Suprapubic skin (tissue), 4 donors: ENCODE data around the gene TEDC1. TPM values are rescaled to one million over a fixed set of nuclear protein-coding genes. Genes with fewer than 3 reads are reported as not detected.

ENCODE experiments used
- DNase-seq, 2 donors: peaks; one replicate each; pipeline ENCODE4 v3.0.0-alpha.2; 2019; ENCODE audit warnings: low spot score in 2 of 2
- H3K27ac ChIP-seq: fragments of 200-600 bp; sonication (generic); one replicate; pipeline ENCODE4 v1.5.1; 2019
- H3K27me3 ChIP-seq: fragments of 200-600 bp; sonication (generic); one replicate; pipeline ENCODE4 v1.5.1; 2019
- H3K36me3 ChIP-seq: fragments of 200-600 bp; sonication (generic); one replicate; pipeline ENCODE4 v1.5.1; 2019
- H3K4me1 ChIP-seq: fragments of 200-600 bp; sonication (generic); one replicate; pipeline ENCODE4 v1.5.1; 2019
- H3K4me3 ChIP-seq: fragments of 200-600 bp; sonication (generic); one replicate; pipeline ENCODE4 v1.5.1; 2019; ENCODE audit warnings: mild to moderate bottlenecking
- H3K9me3 ChIP-seq: fragments of 200-600 bp; sonication (generic); one replicate; pipeline ENCODE4 v1.5.1; 2019
- CTCF ChIP-seq, 2 donors: fragments of 200-600 bp in 1 of 2; fragments of 450-650 bp in 1 of 2; sonication (generic) in 1 of 2; IDR thresholded peaks; one replicate each; pipeline ENCODE4 v1.5.1; 2016 to 2019; ENCODE audit warnings: antibody characterized with exemption in 2 of 2, mild to moderate bottlenecking in 1 of 2, moderate library complexity in 1 of 2
- EP300 ChIP-seq: sonication (generic); formaldehyde crosslinking; IDR thresholded peaks from one replicate; pipeline ENCODE4 v1.6.1; 2017; ENCODE audit warnings: antibody characterized with exemption
- POLR2A ChIP-seq, 2 donors: fragments of 450-650 bp; IDR thresholded peaks; one replicate each; pipeline ENCODE4 v1.6.1; 2017; ENCODE audit warnings: antibody characterized with exemption in 2 of 2, mild to moderate bottlenecking in 2 of 2, moderate library complexity in 2 of 2
- POLR2AphosphoS5 ChIP-seq, 3 donors: sonication (generic); formaldehyde crosslinking; IDR thresholded peaks; one replicate each; pipeline ENCODE4 v1.6.1; 2017; ENCODE audit warnings: antibody characterized with exemption in 3 of 3
- WGBS: methylation state at CpG from one replicate; pipeline ENCODE4 v1.1.5; 2018; 5-methylcytosine and 5-hydroxymethylcytosine counted together
- total RNA-seq, 4 donors: library from RNA; depleted of rRNA; stranded (reverse); fragments of >200 nt; gene quantifications; one replicate each; pipeline ENCODE4 v1.1.0, GENCODE V29; 2016

Gene TEDC1
- total RNA-seq, 4 donors from 2014 or later, result 11.4 to 41.0 (median 14.0) TPM

- peak in 1 of 2 donors; percentile 94 for DNase-seq
- Histone ChIP-seq H3K4me3 (peak overlapping the region; percentile 82), H3K9me3 (no peaks in the 10 kb centered on the region), H3K4me1 (peaks cover 92% of the 10 kb centered on the region), H3K27ac (peak overlapping the region; percentile 90), H3K27me3 (no peaks in the 10 kb centered on the region), H3K36me3 (no peaks in the 10 kb centered on the region)
- peak in 1 of 2 donors; percentile 65 for TF ChIP-seq POLR2A (IDR thresholded peaks at IDR 0.05)
- TF ChIP-seq POLR2AphosphoS5 (IDR thresholded peaks at IDR 0.05), result peak in 1 of 3 donors; percentile 50
- TF ChIP-seq CTCF (IDR thresholded peaks at IDR 0.05), result no peak
- TF ChIP-seq EP300, result no peak
- WGBS, result 3% methylated on average over 22 of the region's 45 CpGs
These were observed 4.0 kb upstream of the TEDC1 start for GRCh38 chr14:105486974-105487448.

GRCh38 chr14:105487449-105487985, 3.5 kb upstream of the TEDC1 start:
- Histone ChIP-seq H3K4me3 (peak overlapping the region; percentile 82), H3K27ac (peak overlapping the region; percentile 90), H3K9me3 (no peaks in the 10 kb centered on the region), H3K27me3 (no peaks in the 10 kb centered on the region), H3K4me1 (peaks cover 92% of the 10 kb centered on the region), H3K36me3 (no peaks in the 10 kb centered on the region)
- no peak for DNase-seq
- WGBS, result under 1% methylated on average over 24 of the region's 48 CpGs
- TF ChIP-seq EP300 (no peak), POLR2AphosphoS5 (IDR thresholded peaks at IDR 0.05) (no peak), POLR2A (IDR thresholded peaks at IDR 0.05) (no peak), CTCF (IDR thresholded peaks at IDR 0.05) (no peak)

- DNase-seq, result no peak
- Histone ChIP-seq H3K4me1 (peaks cover 87% of the 10 kb centered on the region), H3K27me3 (no peaks in the 10 kb centered on the region), H3K27ac (peak overlapping the region; percentile 90), H3K9me3 (no peaks in the 10 kb centered on the region), H3K36me3 (peaks cover under 1% of the 10 kb centered on the region), H3K4me3 (peak overlapping the region; percentile 82)
- TF ChIP-seq POLR2AphosphoS5 (IDR thresholded peaks at IDR 0.05), result no peak
- 38% methylated on average over 8 of the region's 26 CpGs for WGBS
These were observed 2.9 kb upstream of the TEDC1 start for GRCh38 chr14:105487986-105488777.

DNA sequence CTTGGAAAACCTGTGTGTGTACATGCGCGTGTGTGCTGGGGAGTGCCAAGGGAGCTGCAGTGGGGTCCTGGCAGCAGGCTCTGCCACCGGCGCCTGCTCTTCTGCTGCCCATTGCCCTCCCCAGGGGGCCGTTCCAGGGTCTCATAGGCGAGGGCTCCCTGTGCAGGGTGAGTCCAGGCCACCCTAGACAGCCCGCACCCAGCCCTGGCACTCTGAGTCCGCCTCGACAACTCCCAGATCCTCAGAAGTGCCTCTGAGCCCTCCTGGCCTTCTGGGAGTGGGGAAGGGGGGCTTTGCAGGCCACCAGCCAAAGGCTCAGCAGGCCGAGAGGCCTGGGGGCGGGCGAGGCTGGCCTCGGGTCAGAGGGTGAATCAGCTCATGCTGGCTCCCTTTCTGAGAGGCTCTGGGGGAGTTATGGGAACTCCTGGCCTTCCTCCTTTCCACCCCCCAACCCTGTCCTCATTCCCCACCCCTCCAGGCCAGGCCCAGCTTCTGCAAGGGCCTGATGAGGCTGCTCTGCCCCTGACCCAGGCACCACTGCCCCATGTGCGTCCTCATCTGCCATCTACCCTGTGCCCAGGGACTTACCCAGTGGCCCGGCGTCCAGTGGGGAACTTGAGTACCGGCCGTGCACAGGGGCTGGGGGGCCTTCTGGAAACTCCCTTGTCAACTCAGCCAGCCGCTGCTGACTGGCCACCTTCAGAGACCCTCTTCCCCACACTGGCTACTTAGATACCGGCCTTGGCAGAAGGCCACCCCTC, 2.1 kb upstream of the TEDC1 start:
- H3K36me3 ChIP-seq, result peaks cover 5% of the 10 kb centered on the region
- 11% methylated on average over 15 of the region's 20 CpGs for WGBS
- peak overlapping the region; percentile 82 for H3K4me3 ChIP-seq
- H3K27ac ChIP-seq, result peak overlapping the region; percentile 90
- TF ChIP-seq EP300, result no peak
- TF ChIP-seq POLR2A (IDR thresholded peaks at IDR 0.05), result no peak
- TF ChIP-seq CTCF (IDR thresholded peaks at IDR 0.05), result no peak
- H3K4me1 ChIP-seq, result peaks cover 80% of the 10 kb centered on the region
- no peaks in the 10 kb centered on the region for H3K9me3 ChIP-seq
- no peaks in the 10 kb centered on the region for H3K27me3 ChIP-seq
- no peak for DNase-seq

DNA sequence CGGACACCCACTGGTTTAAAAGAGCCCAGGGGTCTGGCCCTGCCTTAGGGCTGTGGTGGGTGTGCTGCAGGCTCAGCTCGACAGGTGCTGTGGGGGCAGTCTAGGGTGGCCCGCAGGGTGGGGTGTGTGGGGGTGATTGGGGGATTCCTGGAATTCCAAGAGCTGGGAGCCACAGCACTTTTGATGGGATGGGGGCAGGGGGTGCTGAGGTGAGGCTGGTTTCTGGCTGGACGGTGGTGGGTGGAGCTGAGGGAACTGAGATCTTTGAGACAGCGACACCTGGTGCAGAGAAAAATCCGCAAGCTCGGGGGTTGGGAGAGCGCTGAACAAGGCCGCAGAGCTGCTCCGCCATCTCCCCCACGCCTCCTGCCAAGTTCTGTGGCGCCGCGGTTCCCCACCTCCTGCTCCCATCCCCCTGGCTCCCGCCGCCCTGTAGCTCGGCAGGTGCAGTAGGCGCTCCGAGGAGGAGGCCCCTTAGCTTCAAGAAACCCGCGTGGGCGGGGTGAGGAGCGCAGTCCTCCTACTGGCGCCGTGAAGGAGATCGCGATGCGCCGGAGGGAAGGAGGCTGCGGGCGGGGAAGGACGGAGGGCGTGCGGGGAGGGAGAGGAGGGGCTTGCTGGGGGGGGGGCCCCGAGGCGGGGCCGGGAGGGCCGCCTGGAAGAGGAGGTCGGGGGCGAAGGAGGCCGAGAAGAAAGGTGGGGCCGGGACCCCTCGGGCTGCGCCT, 1.3 kb upstream of the TEDC1 start:
- TF ChIP-seq POLR2AphosphoS5 (IDR thresholded peaks at IDR 0.05) (peak in 1 of 3 donors; percentile 65), EP300 (no peak), CTCF (IDR thresholded peaks at IDR 0.05) (peak; percentile 35 to 67), POLR2A (IDR thresholded peaks at IDR 0.05) (no peak)
- peak; percentile 93 to 95 for DNase-seq
- Histone ChIP-seq H3K27ac (peak overlapping the region; percentile 90), H3K36me3 (peaks cover 5% of the 10 kb centered on the region), H3K4me3 (peak overlapping the region; percentile 82), H3K27me3 (no peaks in the 10 kb centered on the region), H3K4me1 (peaks cover 72% of the 10 kb centered on the region), H3K9me3 (no peaks in the 10 kb centered on the region)
- WGBS, result 7% methylated on average over 5 of the region's 44 CpGs
